BLaER1 treated with 17β-estradiol and CSF1 and Interleukin-3, amounts not matched to agents 10 nM and 100 nM (cell line): ENCODE results near the gene GOLGA8J.
A peak's percentile ranks its signal among the peaks of the same experiment; 100 is the strongest.
"Not testable (repeated sequence)": the region's sequence is repeated elsewhere in the genome, so short reads cannot be mapped to it uniquely, and the experiment has no call there.

Experiments used
- H3K27ac ChIP-seq, 11 experiments: shearing (Covaris generic); formaldehyde crosslinking; 2 replicates each; pipeline ENCODE4 v1.8.1; 2022
- H3K27me3 ChIP-seq, 11 experiments: shearing (Covaris generic); formaldehyde crosslinking; 2 replicates each; pipeline ENCODE4 v1.8.1; 2022
- H3K36me3 ChIP-seq, 11 experiments: shearing (Covaris generic); formaldehyde crosslinking; 2 replicates each; pipeline ENCODE4 v1.8.1; 2022
- H3K4me1 ChIP-seq, 10 experiments: shearing (Covaris generic); formaldehyde crosslinking; 2 replicates each; pipeline ENCODE4 v1.8.1; 2022
- H3K4me2 ChIP-seq, 11 experiments: shearing (Covaris generic); formaldehyde crosslinking; 2 replicates each; pipeline ENCODE4 v1.8.1; 2022
- H3K4me3 ChIP-seq, 10 experiments: shearing (Covaris generic); formaldehyde crosslinking; 2 replicates each; pipeline ENCODE4 v1.8.1; 2022
- H3K9ac ChIP-seq, 11 experiments: shearing (Covaris generic); formaldehyde crosslinking; 2 replicates each; pipeline ENCODE4 v1.8.1; 2022
- H3K9me3 ChIP-seq, 11 experiments: shearing (Covaris generic); formaldehyde crosslinking; replicated peaks in 1 of 11; 2 replicates each; pipeline ENCODE4 v1.8.1; 2022
- H4K20me1 ChIP-seq, 11 experiments: shearing (Covaris generic); formaldehyde crosslinking; 2 replicates each; pipeline ENCODE4 v1.8.1; 2022
- Cebpa-rat ChIP-seq, 11 experiments: shearing (Covaris generic); IDR thresholded peaks; 2 replicates each; pipeline ENCODE4 v1.8.1; 2022

Gene GOLGA8J

DNA sequence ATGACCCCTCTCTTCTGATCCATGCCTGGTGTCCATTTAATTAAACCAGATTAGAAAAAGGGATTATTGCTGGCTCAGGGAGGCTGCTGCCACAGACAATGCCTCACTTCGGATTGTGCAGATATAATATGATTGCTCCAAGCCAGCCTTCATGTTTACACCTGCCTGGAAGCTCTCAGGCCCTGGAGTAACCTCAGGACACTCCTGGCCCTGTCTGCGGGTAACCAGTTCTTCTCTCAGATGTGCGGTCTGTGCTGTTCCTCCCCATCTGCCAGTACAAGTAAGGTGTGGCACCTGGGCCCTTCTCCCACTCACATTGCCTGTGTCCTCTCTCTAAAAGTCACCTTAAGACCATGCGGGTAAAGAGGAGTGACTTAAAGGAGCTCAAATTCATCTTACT is 8.8 kb upstream of the GOLGA8J start:
- H3K4me3 ChIP-seq = no peak overlapping the region
- no peaks in the 10 kb centered on the region for H3K27me3 ChIP-seq
- no peak overlapping the region for H3K4me2 ChIP-seq
- no peaks in the 10 kb centered on the region for H3K36me3 ChIP-seq
- no peak overlapping the region for H3K9ac ChIP-seq
- H3K4me1 ChIP-seq = no peaks in the 10 kb centered on the region
- H3K9me3 ChIP-seq = no peaks in the 10 kb centered on the region
- no peaks in the 10 kb centered on the region for H4K20me1 ChIP-seq
- H3K27ac ChIP-seq = no peak overlapping the region
- no peak for TF ChIP-seq Cebpa-rat (IDR thresholded peaks at IDR 0.05)

DNA sequence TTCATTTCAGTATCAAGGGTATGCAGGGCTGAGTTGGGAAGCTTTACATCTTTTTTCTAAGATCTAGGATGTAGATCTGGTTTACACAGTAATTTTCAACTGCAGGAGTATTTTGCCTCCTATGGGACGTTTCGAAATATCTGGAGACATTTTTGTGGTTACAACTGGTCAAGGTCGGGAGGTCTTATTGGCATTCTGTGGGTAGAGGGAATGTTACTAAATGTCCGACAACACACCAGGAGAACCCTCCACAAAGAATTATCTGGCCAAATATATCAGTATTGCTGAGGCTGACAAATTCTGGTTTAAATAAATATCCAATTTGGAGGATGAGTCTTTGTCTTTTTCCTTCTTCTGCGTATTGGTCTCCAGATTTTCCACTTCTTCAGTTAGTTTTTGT is 1.9 kb upstream of the GOLGA8J start:
- not testable (repeated sequence) for H3K4me1 ChIP-seq, H3K27me3 ChIP-seq, H3K9ac ChIP-seq, H3K9me3 ChIP-seq, H3K36me3 ChIP-seq, H3K27ac ChIP-seq, H4K20me1 ChIP-seq, H3K4me3 ChIP-seq
- peak overlapping the region in 2 of 11 experiments; percentile 20 to 26; a peak in 2 of 22 replicates for H3K4me2 ChIP-seq

GRCh38 chr15:30097827-30098226 is 15.1 kb downstream of the GOLGA8J start:
- not testable (repeated sequence) for H3K4me3 ChIP-seq, H3K27me3 ChIP-seq, H3K4me1 ChIP-seq, H3K27ac ChIP-seq, H3K9ac ChIP-seq, H4K20me1 ChIP-seq, H3K4me2 ChIP-seq, H3K36me3 ChIP-seq, H3K9me3 ChIP-seq

GRCh38 chr15:30102890-30103289 is 20.1 kb downstream of the GOLGA8J start:
- not testable (repeated sequence) for H3K4me2 ChIP-seq, H3K4me3 ChIP-seq, H4K20me1 ChIP-seq, H3K36me3 ChIP-seq, H3K27ac ChIP-seq, H3K9ac ChIP-seq, H3K4me1 ChIP-seq, H3K9me3 ChIP-seq
- peaks cover 5 to 15% (median 11%) of the 10 kb centered on the region in 11 experiments for H3K27me3 ChIP-seq

GRCh38 chr15:30103941-30104507 is 21.3 kb downstream of the GOLGA8J start:
- not testable (repeated sequence) for H3K4me1 ChIP-seq, H3K27ac ChIP-seq, H4K20me1 ChIP-seq, H3K36me3 ChIP-seq, H3K9me3 ChIP-seq
- Histone ChIP-seq H3K4me2 (peak overlapping the region; percentile 29 to 70 (median 49); a peak in 16 of 22 replicates), H3K27me3 (peaks cover 5 to 15% (median 11%) of the 10 kb centered on the region in 11 experiments), H3K4me3 (peak overlapping the region in 8 of 10 experiments; percentile 37 to 64 (median 52); a peak in 14 of 20 replicates), H3K9ac (peak overlapping the region in 1 of 11 experiments; percentile 47; a peak in 2 of 22 replicates)

DNA sequence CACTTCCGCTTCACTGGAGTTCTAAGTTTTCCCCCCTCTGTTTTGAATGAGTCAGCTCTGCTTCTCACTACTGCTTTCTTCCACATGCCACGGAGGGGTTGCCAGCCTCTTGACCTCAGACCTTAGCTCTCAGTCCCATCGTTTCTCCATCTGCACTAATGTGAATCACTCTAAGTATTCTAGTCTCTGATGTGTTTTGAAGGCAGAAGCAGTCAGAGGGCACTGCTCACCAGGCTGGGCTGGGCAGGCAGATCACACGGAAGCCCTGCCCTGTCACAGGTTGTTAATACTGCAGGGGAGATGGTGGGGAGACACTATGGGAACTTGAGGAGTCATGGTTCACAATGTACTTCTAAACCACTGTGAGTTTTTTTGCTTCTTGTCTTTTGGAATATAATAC is 27.8 kb downstream of the GOLGA8J start:
- not testable (repeated sequence) for H3K9me3 ChIP-seq, H3K4me3 ChIP-seq, H3K27ac ChIP-seq, H3K27me3 ChIP-seq, H3K9ac ChIP-seq, H3K4me2 ChIP-seq, H3K4me1 ChIP-seq, H3K36me3 ChIP-seq, H4K20me1 ChIP-seq

- H3K4me1 ChIP-seq, H3K4me3 ChIP-seq, H3K9me3 ChIP-seq, H3K4me2 ChIP-seq, H3K27me3 ChIP-seq, H3K27ac ChIP-seq, H3K9ac ChIP-seq, H3K36me3 ChIP-seq, H4K20me1 ChIP-seq: not testable (repeated sequence)
Measured at GRCh38 chr15:30130066-30130465, 47.3 kb downstream of the GOLGA8J start.

- H3K27me3 ChIP-seq, H3K27ac ChIP-seq, H3K4me3 ChIP-seq: not testable (repeated sequence)
Measured at GRCh38 chr15:30134751-30135150, 52.0 kb downstream of the GOLGA8J start, which contains the start of gene GOLGA8T. Gene GOLGA8T, plus strand, starts transcription at chr15:30135051. Its CDS starts 98 bp downstream, at chr15:30135149.

More at GRCh38 chr15:30134751-30135150, 52.0 kb downstream of the GOLGA8J start, which contains the start of gene GOLGA8T:
- not testable (repeated sequence) for H3K4me2 ChIP-seq, H3K9ac ChIP-seq, H3K36me3 ChIP-seq, H3K4me1 ChIP-seq, H4K20me1 ChIP-seq, H3K9me3 ChIP-seq
